Keratinocyte (primary cell): ENCODE data around the gene RER1. TPM values are rescaled to one million over a fixed set of nuclear protein-coding genes. Genes with fewer than 3 reads are reported as not detected.

Source experiments
- DNase-seq: peaks from one replicate; pipeline ENCODE4 v3.0.0-alpha.2; 2011; ENCODE audit warnings: low read depth, missing footprints, low spot score
- FAIRE-seq: peaks from 2 replicates; lab custom pipeline; 2011; peaks lifted over from hg19 to GRCh38; lab: Jason Lieb, UNC
- H2AFZ ChIP-seq: 2 replicates; pipeline ENCODE4 v1.6.0; 2012; ENCODE audit warnings: low read length, control low read depth, inconsistent platforms; ENCODE audit not compliant: control insufficient read depth
- H3K27ac ChIP-seq: 2 replicates; pipeline ENCODE4 v1.5.1; 2011; ENCODE audit warnings: low read length; ENCODE audit not compliant: control insufficient read depth, insufficient read depth
- H3K27me3 ChIP-seq: 3 replicates; pipeline ENCODE4 v1.6.0; 2011; ENCODE audit warnings: low read length; ENCODE audit not compliant: control insufficient read depth, insufficient read depth; ENCODE audit errors: extremely low read depth
- H3K36me3 ChIP-seq, 2 experiments: 2 replicates in 1 of 2; 3 replicates in 1 of 2; pipeline ENCODE4 v1.5.1; 2011; ENCODE audit warnings: low read length in 2 of 2, mild to moderate bottlenecking in 1 of 2; ENCODE audit not compliant: control insufficient read depth in 2 of 2, insufficient read depth in 2 of 2; ENCODE audit errors: extremely low read depth in 1 of 2
- H3K4me1 ChIP-seq: 3 replicates; pipeline ENCODE4 v1.5.1; 2011; ENCODE audit warnings: low read length; ENCODE audit not compliant: control insufficient read depth, insufficient read depth; ENCODE audit errors: extremely low read depth
- H3K4me2 ChIP-seq: 3 replicates; pipeline ENCODE4 v1.6.0; 2011; ENCODE audit warnings: low read depth, low read length; ENCODE audit not compliant: control insufficient read depth, insufficient read depth; ENCODE audit errors: extremely low read depth
- H3K4me3 ChIP-seq, 3 experiments: fragments of 200-600 bp in 1 of 3; sonication (generic) in 1 of 3; 2 replicates in 2 of 3; 3 replicates in 1 of 3; pipeline ENCODE4 v1.5.1; 2011 to 2016; ENCODE audit warnings: low read length in 3 of 3, mild to moderate bottlenecking in 3 of 3, control low read depth in 2 of 3, inconsistent platforms in 1 of 3, low read depth in 1 of 3, mixed read lengths in 1 of 3, mixed run types in 1 of 3, moderate library complexity in 1 of 3; ENCODE audit not compliant: control insufficient read depth in 2 of 3, insufficient read depth in 2 of 3; ENCODE audit errors: extremely low read depth in 1 of 3
- H3K79me2 ChIP-seq: 2 replicates; pipeline ENCODE4 v1.6.0; 2012; ENCODE audit warnings: low read length; ENCODE audit not compliant: control insufficient read depth, insufficient read depth
- H3K9ac ChIP-seq: 3 replicates; pipeline ENCODE4 v1.6.0; 2011; ENCODE audit warnings: low read length; ENCODE audit not compliant: control insufficient read depth, insufficient read depth; ENCODE audit errors: extremely low read depth
- H3K9me1 ChIP-seq: 3 replicates; pipeline ENCODE4 v1.6.0; 2011; ENCODE audit warnings: low read length; ENCODE audit not compliant: control insufficient read depth, insufficient read depth; ENCODE audit errors: extremely low read depth
- H3K9me3 ChIP-seq: 2 replicates; pipeline ENCODE4 v1.5.1; 2012; ENCODE audit warnings: low read depth, low read length; ENCODE audit not compliant: control insufficient read depth
- H4K20me1 ChIP-seq: 3 replicates; pipeline ENCODE4 v1.6.0; 2011; ENCODE audit warnings: low read length; ENCODE audit not compliant: control insufficient read depth, insufficient read depth; ENCODE audit errors: extremely low read depth
- EZH2 ChIP-seq: IDR thresholded peaks from one replicate; pipeline ENCODE4 v1.6.1; 2012; ENCODE audit warnings: inconsistent platforms, mild to moderate bottlenecking, low read length, moderate library complexity
- dilution Hi-C: fragments of 300-500 bp; cut with MboI; formaldehyde crosslinking; loops from one replicate; pipeline ENCODE4 v1.7.0; 2020; ENCODE audit warnings: low sequenced_read_pairs; ENCODE audit not compliant: extremely low pct_ligation_motif_present
- polyA plus RNA-seq, 5 experiments: library from polyadenylated mRNA; depleted of rRNA in 3 of 5; stranded (reverse) in 3 of 5; stranded (forward) in 1 of 5; unstranded in 1 of 5; fragments of >200 nt; gene quantifications; 1 replicate in 1 of 5; 2 replicates in 3 of 5; 3 replicates in 1 of 5; pipeline versions ENCODE4 v1.2.1 to v1.2.3, GENCODE V29; 2011 to 2012; ENCODE audit warnings: missing spikeins in 2 of 5, low read depth in 1 of 5, low replicate concordance in 1 of 5
- TF ChIP-seq, protein P1 (sequence below), 3 experiments: IDR thresholded peaks in 1 of 3; conservative IDR thresholded peaks in 1 of 3; optimal IDR thresholded peaks in 1 of 3; 2 replicates in 2 of 3; 3 replicates in 1 of 3; pipeline versions ENCODE3 to v1.5.1; 2011; ENCODE audit warnings: low read length in 3 of 3, mild to moderate bottlenecking in 3 of 3, moderate library complexity in 2 of 3, control low read depth in 1 of 3, inconsistent platforms in 1 of 3; ENCODE audit not compliant: insufficient read depth in 2 of 3; ENCODE audit errors: extremely low read depth in 1 of 3

The RER1 gene
- polyA plus RNA-seq, 1 donor (not counting 4 experiments of a cell fraction or from before 2014, with no cell fraction given) = 297 TPM

DNA sequence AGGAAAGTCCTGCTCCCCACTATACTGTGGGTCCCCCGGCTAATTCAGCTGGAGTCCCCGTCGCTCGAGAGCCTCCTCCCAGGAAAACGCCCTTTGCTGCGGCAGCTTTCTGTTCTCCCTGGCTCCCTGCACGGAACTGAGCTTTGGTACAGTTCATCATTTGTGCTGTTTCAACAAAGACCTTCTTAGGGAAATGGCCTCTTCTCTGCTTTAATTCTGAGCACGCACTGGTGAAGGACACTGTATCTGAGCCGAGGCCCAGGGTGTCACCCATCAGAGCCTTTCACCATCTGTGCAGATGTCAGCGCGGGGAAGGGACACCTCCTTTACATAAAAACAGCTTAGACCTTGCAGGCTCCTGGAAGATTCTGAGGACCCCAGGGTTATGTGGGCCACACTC is 34.3 kb downstream of the RER1 start:
- FAIRE-seq = no peak
- no peak for DNase-seq
- dilution Hi-C loops = no loop called here

DNA sequence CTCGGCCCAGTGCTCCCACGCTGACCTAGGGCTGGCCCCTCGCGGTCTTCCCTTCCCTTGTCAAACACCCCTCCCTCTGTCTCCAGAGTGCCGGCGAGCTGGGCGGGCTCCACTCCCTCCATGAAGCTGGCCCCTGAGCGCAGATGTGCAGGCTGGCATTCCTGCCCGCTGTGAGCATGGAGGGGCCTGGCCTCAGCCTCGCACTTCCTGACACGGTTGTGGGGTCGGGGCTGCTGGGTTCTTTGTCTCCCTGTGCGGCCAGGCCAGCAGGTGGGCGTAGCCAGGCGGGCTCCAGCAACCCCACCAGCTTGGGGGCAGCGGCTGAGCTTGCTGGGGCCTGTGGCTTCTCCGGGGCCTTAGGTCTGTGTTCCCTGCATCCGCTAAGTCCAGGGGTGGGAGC is 34.9 kb downstream of the RER1 start:
- Histone ChIP-seq H2AFZ (no peak overlapping the region), H3K9me3 (peaks cover 6% of the 10 kb centered on the region), H3K27me3 (no peaks in the 10 kb centered on the region), H3K27ac (no peak overlapping the region), H4K20me1 (no peaks in the 10 kb centered on the region), H3K4me1 (peaks cover 36% of the 10 kb centered on the region), H3K4me3 (no peak overlapping the region), H3K79me2 (peaks cover 38% of the 10 kb centered on the region), H3K9me1 (no peaks in the 10 kb centered on the region), H3K9ac (no peak overlapping the region), H3K4me2 (no peak overlapping the region), H3K36me3 (peaks cover 4 to 20% of the 10 kb centered on the region in 2 experiments)
- dilution Hi-C loops = no loop called here
- TF ChIP-seq EZH2 = no peak
- TF ChIP-seq, protein P1, sequence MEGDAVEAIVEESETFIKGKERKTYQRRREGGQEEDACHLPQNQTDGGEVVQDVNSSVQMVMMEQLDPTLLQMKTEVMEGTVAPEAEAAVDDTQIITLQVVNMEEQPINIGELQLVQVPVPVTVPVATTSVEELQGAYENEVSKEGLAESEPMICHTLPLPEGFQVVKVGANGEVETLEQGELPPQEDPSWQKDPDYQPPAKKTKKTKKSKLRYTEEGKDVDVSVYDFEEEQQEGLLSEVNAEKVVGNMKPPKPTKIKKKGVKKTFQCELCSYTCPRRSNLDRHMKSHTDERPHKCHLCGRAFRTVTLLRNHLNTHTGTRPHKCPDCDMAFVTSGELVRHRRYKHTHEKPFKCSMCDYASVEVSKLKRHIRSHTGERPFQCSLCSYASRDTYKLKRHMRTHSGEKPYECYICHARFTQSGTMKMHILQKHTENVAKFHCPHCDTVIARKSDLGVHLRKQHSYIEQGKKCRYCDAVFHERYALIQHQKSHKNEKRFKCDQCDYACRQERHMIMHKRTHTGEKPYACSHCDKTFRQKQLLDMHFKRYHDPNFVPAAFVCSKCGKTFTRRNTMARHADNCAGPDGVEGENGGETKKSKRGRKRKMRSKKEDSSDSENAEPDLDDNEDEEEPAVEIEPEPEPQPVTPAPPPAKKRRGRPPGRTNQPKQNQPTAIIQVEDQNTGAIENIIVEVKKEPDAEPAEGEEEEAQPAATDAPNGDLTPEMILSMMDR (optimal IDR thresholded peaks at IDR 0.05 in 1 of 3, IDR thresholded peaks at IDR 0.05 in 1 of 3, conservative IDR thresholded peaks at IDR 0.05 in 1 of 3; ENCODE audit: extremely low read depth in 1 of 3, insufficient read depth in 2 of 3, low read length in 3 of 3) = no peak
- FAIRE-seq (no peak), DNase-seq (no peak)

More for the DNA sequence above, 34.3 kb downstream of the RER1 start:
- Histone ChIP-seq H3K79me2 (peaks cover 32% of the 10 kb centered on the region), H3K4me3 (no peak overlapping the region), H4K20me1 (no peaks in the 10 kb centered on the region), H3K9me1 (no peaks in the 10 kb centered on the region), H3K9ac (no peak overlapping the region), H3K4me2 (no peak overlapping the region), H3K9me3 (peaks cover 6% of the 10 kb centered on the region), H3K27me3 (no peaks in the 10 kb centered on the region), H3K36me3 (peaks cover 3 to 14% of the 10 kb centered on the region in 2 experiments), H2AFZ (no peak overlapping the region), H3K27ac (no peak overlapping the region), H3K4me1 (peaks cover 31% of the 10 kb centered on the region)
- TF ChIP-seq, protein P1 (optimal IDR thresholded peaks at IDR 0.05 in 1 of 3, IDR thresholded peaks at IDR 0.05 in 1 of 3, conservative IDR thresholded peaks at IDR 0.05 in 1 of 3; ENCODE audit: extremely low read depth in 1 of 3, insufficient read depth in 2 of 3, low read length in 3 of 3) = no peak
- no peak for TF ChIP-seq EZH2
